ENCODE results near the gene TCP11L1.

TCP11L1 gene

GRCh38 chr11:33060271-33060670 lies 20.9 kb downstream of the TCP11L1 start:
- Histone ChIP-seq H4K20me1 (ENCODE audit: insufficient read depth, low read length) (no peaks in the 10 kb centered on the region), H3K27ac (ENCODE audit: low read length) (no peak overlapping the region), H3K27me3 (replicated peaks; ENCODE audit: insufficient read depth, low read length) (no peaks in the 10 kb centered on the region), H3F3A (ENCODE audit: insufficient read depth, low read length) (no peaks in the 10 kb centered on the region), H3K4me1 (ENCODE audit: low read length) (no peaks in the 10 kb centered on the region), H3K9me3 (replicated peaks; ENCODE audit: insufficient read depth, low read length) (no peaks in the 10 kb centered on the region), H3K4me2 (ENCODE audit: low read depth, low read length) (no peak overlapping the region), H3K79me2 (ENCODE audit: low read length) (no peaks in the 10 kb centered on the region), H3K9ac (ENCODE audit: low read length) (no peak overlapping the region), H3K36me3 (replicated peaks; ENCODE audit: insufficient read depth, low read length) (no peaks in the 10 kb centered on the region; the same call in 1 of the 2 replicates), H3K9me2 (replicated peaks; ENCODE audit: insufficient read depth, low read length) (no peaks in the 10 kb centered on the region), H2AFZ (ENCODE audit: low read length) (no peak overlapping the region), H3K4me3 (ENCODE audit: low read length) (no peak overlapping the region)
- no peak for TF ChIP-seq CTCF (IDR thresholded peaks at IDR 0.05; ENCODE audit: low read length)
- TF ChIP-seq EZH2 (optimal IDR thresholded peaks at IDR 0.05; ENCODE audit: low read depth, low read length), result no peak
- TF ChIP-seq EZH2phosphoT487 (IDR thresholded peaks at IDR 0.05; ENCODE audit: low read length), result no peak
- DNase-seq, result no peak

- Histone ChIP-seq H2AFZ (ENCODE audit: low read length) (no peak overlapping the region), H3K27me3 (replicated peaks; ENCODE audit: insufficient read depth, low read length) (no peaks in the 10 kb centered on the region), H3K79me2 (ENCODE audit: low read length) (no peaks in the 10 kb centered on the region), H3K36me3 (replicated peaks; ENCODE audit: insufficient read depth, low read length) (no peaks in the 10 kb centered on the region; the same call in 1 of the 2 replicates), H3F3A (ENCODE audit: insufficient read depth, low read length) (no peaks in the 10 kb centered on the region), H3K4me1 (ENCODE audit: low read length) (no peaks in the 10 kb centered on the region), H4K20me1 (ENCODE audit: insufficient read depth, low read length) (no peaks in the 10 kb centered on the region), H3K9ac (ENCODE audit: low read length) (no peak overlapping the region), H3K4me3 (ENCODE audit: low read length) (no peak overlapping the region), H3K27ac (ENCODE audit: low read length) (no peak overlapping the region), H3K9me3 (replicated peaks; ENCODE audit: insufficient read depth, low read length) (no peaks in the 10 kb centered on the region), H3K9me2 (replicated peaks; ENCODE audit: insufficient read depth, low read length) (no peaks in the 10 kb centered on the region), H3K4me2 (ENCODE audit: low read depth, low read length) (no peak overlapping the region)
- DNase-seq, result no peak
- TF ChIP-seq EZH2phosphoT487 (IDR thresholded peaks at IDR 0.05; ENCODE audit: low read length) (no peak), EZH2 (optimal IDR thresholded peaks at IDR 0.05; ENCODE audit: low read depth, low read length) (no peak), CTCF (IDR thresholded peaks at IDR 0.05; ENCODE audit: low read length) (no peak)
Measured at GRCh38 chr11:33062137-33062536, 22.8 kb downstream of the TCP11L1 start.

GRCh38 chr11:33063326-33063881 lies 24.0 kb downstream of the TCP11L1 start:
- Histone ChIP-seq H3K27me3 (replicated peaks; ENCODE audit: insufficient read depth, low read length) (no peaks in the 10 kb centered on the region), H3K4me3 (ENCODE audit: low read length) (no peak overlapping the region), H4K20me1 (ENCODE audit: insufficient read depth, low read length) (no peaks in the 10 kb centered on the region), H3K4me2 (ENCODE audit: low read depth, low read length) (no peak overlapping the region), H3K4me1 (ENCODE audit: low read length) (no peaks in the 10 kb centered on the region), H3K9ac (ENCODE audit: low read length) (no peak overlapping the region), H3K9me2 (replicated peaks; ENCODE audit: insufficient read depth, low read length) (no peaks in the 10 kb centered on the region), H3K79me2 (ENCODE audit: low read length) (no peaks in the 10 kb centered on the region), H2AFZ (ENCODE audit: low read length) (no peak overlapping the region), H3K27ac (ENCODE audit: low read length) (no peak overlapping the region), H3F3A (ENCODE audit: insufficient read depth, low read length) (no peaks in the 10 kb centered on the region), H3K9me3 (replicated peaks; ENCODE audit: insufficient read depth, low read length) (no peaks in the 10 kb centered on the region), H3K36me3 (replicated peaks; ENCODE audit: insufficient read depth, low read length) (no peaks in the 10 kb centered on the region; the same call in 1 of the 2 replicates)
- TF ChIP-seq EZH2 (optimal IDR thresholded peaks at IDR 0.05; ENCODE audit: low read depth, low read length) (no peak), CTCF (IDR thresholded peaks at IDR 0.05; ENCODE audit: low read length) (no peak), EZH2phosphoT487 (IDR thresholded peaks at IDR 0.05; ENCODE audit: low read length) (no peak)
- DNase-seq, result no peak

Measured in MM.1S (cell line).